HepG2 (cell line): ENCODE measurements around the gene VAMP2. TPM values are rescaled to one million over a fixed set of nuclear protein-coding genes. Genes with fewer than 3 reads are reported as not detected.
A peak's percentile ranks its signal among the peaks of the same experiment; 100 is the strongest.

Experiments used
- CBX1 ChIP-seq: IDR thresholded peaks from one replicate; pipeline ENCODE4 v1.6.1; 2016; ENCODE audit warnings: antibody characterized with exemption, low read depth
- DNMT1 ChIP-seq: sonication (generic); formaldehyde crosslinking; IDR thresholded peaks from 2 replicates; pipeline ENCODE4 v1.5.1; 2020; ENCODE audit warnings: mild to moderate bottlenecking, missing genetic modification reagents
- HNRNPL ChIP-seq: fragments of 200-400 bp; formaldehyde crosslinking; IDR thresholded peaks from 2 replicates; pipeline ENCODE4 v1.6.1; 2017; ENCODE audit warnings: mild to moderate bottlenecking, low read depth, low read length
- KMT2B ChIP-seq: IDR thresholded peaks from 2 replicates; pipeline ENCODE4 v1.6.1; 2016; ENCODE audit warnings: missing genetic modification reagents, missing compliant biosample characterization
- MIXL1 ChIP-seq: IDR thresholded peaks from 2 replicates; pipeline ENCODE4 v1.6.1; 2016
- MXI1 ChIP-seq: IDR thresholded peaks from 3 replicates; pipeline ENCODE4 v1.6.1; 2012; ENCODE audit warnings: low read depth, low read length, inconsistent platforms, borderline replicate concordance
- MZF1 ChIP-seq: sonication (generic); formaldehyde crosslinking; IDR thresholded peaks from 2 replicates; pipeline ENCODE4 v1.8.1; 2023; ENCODE audit warnings: mild to moderate bottlenecking, missing genetic modification reagents, borderline replicate concordance
- PAF1 ChIP-seq: IDR thresholded peaks from 2 replicates; pipeline ENCODE4 v1.6.1; 2016; ENCODE audit warnings: missing genetic modification reagents, missing compliant biosample characterization
- RELA ChIP-seq: sonication (generic); formaldehyde crosslinking; IDR thresholded peaks from 2 replicates; pipeline ENCODE4 v1.4.0; 2020; ENCODE audit warnings: missing genetic modification reagents
- RXRB ChIP-seq: IDR thresholded peaks from 2 replicates; pipeline ENCODE4 v1.6.1; 2016; ENCODE audit warnings: borderline replicate concordance, missing genetic modification reagents, missing compliant biosample characterization
- SMYD3 ChIP-seq: sonication (generic); formaldehyde crosslinking; IDR thresholded peaks from 2 replicates; pipeline ENCODE4 v1.8.1; 2023; ENCODE audit warnings: mild to moderate bottlenecking, missing genetic modification reagents
- SRSF4 ChIP-seq: fragments of 200-400 bp; formaldehyde crosslinking; IDR thresholded peaks from one replicate; pipeline ENCODE4 v1.6.1; 2018; ENCODE audit warnings: mild to moderate bottlenecking, low read depth, low read length, moderate library complexity; ENCODE audit not compliant: poor library complexity, severe bottlenecking
- XRCC5 ChIP-seq: fragments of 200-400 bp; formaldehyde crosslinking; optimal IDR thresholded peaks from 2 replicates; pipeline ENCODE3; 2017; ENCODE audit warnings: mild to moderate bottlenecking, low read length
- ZBTB1 ChIP-seq: sonication (generic); formaldehyde crosslinking; IDR thresholded peaks from 2 replicates; pipeline ENCODE4 v1.4.0; 2020; ENCODE audit warnings: missing genetic modification reagents, borderline replicate concordance
- ZBTB33 ChIP-seq: sonication (generic); formaldehyde crosslinking; IDR thresholded peaks from 2 replicates; pipeline ENCODE4 v1.4.0; 2020; ENCODE audit warnings: missing genetic modification reagents
- ZKSCAN5 ChIP-seq: sonication (generic); formaldehyde crosslinking; IDR thresholded peaks from 2 replicates; pipeline ENCODE4 v1.5.1; 2020; ENCODE audit warnings: mild to moderate bottlenecking, missing genetic modification reagents
- ZNF20 ChIP-seq: sonication (generic); formaldehyde crosslinking; IDR thresholded peaks from 2 replicates; pipeline ENCODE4 v1.4.0; 2020; ENCODE audit warnings: mild to moderate bottlenecking, moderate library complexity, missing genetic modification reagents
- ZNF282 ChIP-seq: fragments of 450-650 bp; IDR thresholded peaks from 2 replicates; pipeline ENCODE4 v1.6.1; 2018; ENCODE audit not compliant: partially characterized antibody
- ZNF563 ChIP-seq: sonication (generic); formaldehyde crosslinking; IDR thresholded peaks from 2 replicates; pipeline ENCODE4 v1.8.0; 2022; ENCODE audit warnings: mild to moderate bottlenecking, moderate library complexity, missing genetic modification reagents
- ZNF720 ChIP-seq: sonication (generic); formaldehyde crosslinking; IDR thresholded peaks from 2 replicates; pipeline ENCODE4 v1.4.0; 2020; ENCODE audit warnings: missing genetic modification reagents
- ZNF761 ChIP-seq: sonication (generic); formaldehyde crosslinking; conservative IDR thresholded peaks from 2 replicates; pipeline ENCODE4 v1.4.0; 2020; ENCODE audit warnings: mild to moderate bottlenecking, missing genetic modification reagents
- polyA plus RNA-seq, 8 experiments: library from polyadenylated mRNA; depleted of rRNA in 3 of 8; stranded (reverse) in 7 of 8; unstranded in 1 of 8; fragments of >200 nt; fragmentation: Illumina TruSeq in 4 of 8; extraction: Trizol in 4 of 8; gene quantifications; 2 replicates each; pipeline versions ENCODE4 v1.2.1 to v1.2.3, GENCODE V29; 2011 to 2016; ENCODE audit warnings: low read depth in 4 of 8, missing spikeins in 1 of 8, mixed read lengths in 1 of 8; ENCODE audit not compliant: insufficient read depth in 1 of 8
- total RNA-seq, 5 experiments: library from RNA; depleted of rRNA; stranded (reverse); fragments of >200 nt; fragmentation: Illumina TruSeq; extraction: Trizol; gene quantifications; 2 replicates each; pipeline ENCODE4 v1.2.3, GENCODE V29; 2016; ENCODE audit warnings: low read depth in 1 of 5
- TF ChIP-seq, protein P1 (sequence below): sonication (generic); formaldehyde crosslinking; IDR thresholded peaks from 2 replicates; pipeline ENCODE4 v1.5.1; 2020; ENCODE audit warnings: mild to moderate bottlenecking, missing genetic modification reagents, borderline replicate concordance
- TF ChIP-seq, protein P2 (sequence below): sonication (generic); formaldehyde crosslinking; IDR thresholded peaks from 2 replicates; pipeline ENCODE4 v1.8.1; 2023; ENCODE audit warnings: mild to moderate bottlenecking, moderate library complexity, missing genetic modification reagents

Gene VAMP2
- total and polyA plus RNA-seq, 2 of the 13 experiments (the other 11 are each of a cell fraction or from before 2014, with no cell fraction given) = 3.9 to 17.2 TPM

- TF ChIP-seq, protein P1, sequence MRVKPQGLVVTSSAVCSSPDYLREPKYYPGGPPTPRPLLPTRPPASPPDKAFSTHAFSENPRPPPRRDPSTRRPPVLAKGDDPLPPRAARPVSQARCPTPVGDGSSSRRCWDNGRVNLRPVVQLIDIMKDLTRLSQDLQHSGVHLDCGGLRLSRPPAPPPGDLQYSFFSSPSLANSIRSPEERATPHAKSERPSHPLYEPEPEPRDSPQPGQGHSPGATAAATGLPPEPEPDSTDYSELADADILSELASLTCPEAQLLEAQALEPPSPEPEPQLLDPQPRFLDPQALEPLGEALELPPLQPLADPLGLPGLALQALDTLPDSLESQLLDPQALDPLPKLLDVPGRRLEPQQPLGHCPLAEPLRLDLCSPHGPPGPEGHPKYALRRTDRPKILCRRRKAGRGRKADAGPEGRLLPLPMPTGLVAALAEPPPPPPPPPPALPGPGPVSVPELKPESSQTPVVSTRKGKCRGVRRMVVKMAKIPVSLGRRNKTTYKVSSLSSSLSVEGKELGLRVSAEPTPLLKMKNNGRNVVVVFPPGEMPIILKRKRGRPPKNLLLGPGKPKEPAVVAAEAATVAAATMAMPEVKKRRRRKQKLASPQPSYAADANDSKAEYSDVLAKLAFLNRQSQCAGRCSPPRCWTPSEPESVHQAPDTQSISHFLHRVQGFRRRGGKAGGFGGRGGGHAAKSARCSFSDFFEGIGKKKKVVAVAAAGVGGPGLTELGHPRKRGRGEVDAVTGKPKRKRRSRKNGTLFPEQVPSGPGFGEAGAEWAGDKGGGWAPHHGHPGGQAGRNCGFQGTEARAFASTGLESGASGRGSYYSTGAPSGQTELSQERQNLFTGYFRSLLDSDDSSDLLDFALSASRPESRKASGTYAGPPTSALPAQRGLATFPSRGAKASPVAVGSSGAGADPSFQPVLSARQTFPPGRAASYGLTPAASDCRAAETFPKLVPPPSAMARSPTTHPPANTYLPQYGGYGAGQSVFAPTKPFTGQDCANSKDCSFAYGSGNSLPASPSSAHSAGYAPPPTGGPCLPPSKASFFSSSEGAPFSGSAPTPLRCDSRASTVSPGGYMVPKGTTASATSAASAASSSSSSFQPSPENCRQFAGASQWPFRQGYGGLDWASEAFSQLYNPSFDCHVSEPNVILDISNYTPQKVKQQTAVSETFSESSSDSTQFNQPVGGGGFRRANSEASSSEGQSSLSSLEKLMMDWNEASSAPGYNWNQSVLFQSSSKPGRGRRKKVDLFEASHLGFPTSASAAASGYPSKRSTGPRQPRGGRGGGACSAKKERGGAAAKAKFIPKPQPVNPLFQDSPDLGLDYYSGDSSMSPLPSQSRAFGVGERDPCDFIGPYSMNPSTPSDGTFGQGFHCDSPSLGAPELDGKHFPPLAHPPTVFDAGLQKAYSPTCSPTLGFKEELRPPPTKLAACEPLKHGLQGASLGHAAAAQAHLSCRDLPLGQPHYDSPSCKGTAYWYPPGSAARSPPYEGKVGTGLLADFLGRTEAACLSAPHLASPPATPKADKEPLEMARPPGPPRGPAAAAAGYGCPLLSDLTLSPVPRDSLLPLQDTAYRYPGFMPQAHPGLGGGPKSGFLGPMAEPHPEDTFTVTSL (CRISPR knock-in tag) = no peak
- TF ChIP-seq SMYD3 (CRISPR knock-in tag) (no peak), KMT2B (CRISPR knock-in tag) (no peak), ZNF282 (no peak), PAF1 (CRISPR knock-in tag) (no peak), ZNF563 (CRISPR knock-in tag) (peak; percentile 72), CBX1 (no peak), ZNF20 (CRISPR knock-in tag) (no peak), ZBTB1 (no peak), ZBTB33 (CRISPR knock-in tag) (no peak), DNMT1 (CRISPR knock-in tag) (no peak), SRSF4 (no peak), MIXL1 (no peak), RELA (CRISPR knock-in tag) (no peak), HNRNPL (0 out of 2 replicates have a peak, but pooled peaks have one; percentile 66), ZNF761 (peak; percentile 78; the same call in 1 of the 2 replicates), MXI1 (peak; percentile 86; the same call in 1 of the 3 replicates), ZNF720 (CRISPR knock-in tag) (no peak), MZF1 (CRISPR knock-in tag) (no peak), RXRB (no peak), ZKSCAN5 (CRISPR knock-in tag) (no peak), XRCC5 (peak; percentile 1)
- TF ChIP-seq, protein P2, sequence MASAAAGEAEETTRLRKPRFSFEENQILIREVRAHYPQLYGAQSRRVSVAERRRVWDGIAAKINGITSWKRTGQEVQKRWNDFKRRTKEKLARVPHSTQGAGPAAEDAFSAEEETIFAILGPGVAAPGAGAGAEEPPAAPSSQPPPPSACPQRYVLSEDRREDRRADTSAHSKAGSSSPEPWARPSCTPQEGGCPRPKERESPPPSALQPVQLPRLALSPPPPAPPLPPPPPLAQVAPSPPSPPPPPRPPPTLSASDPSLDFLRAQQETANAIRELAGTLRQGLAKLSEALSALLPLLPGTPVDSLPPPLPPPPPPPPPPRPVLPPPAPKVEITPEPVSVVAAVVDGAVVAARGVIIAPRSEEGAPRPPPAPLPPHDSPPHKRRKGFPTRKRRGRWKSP (CRISPR knock-in tag) = no peak
Measured at GRCh38 chr17:8176197-8176940, 13.6 kb upstream of the VAMP2 start, which contains the start of gene TMEM107 (continued).
